ENCODE measurements around the gene ANO8. TPM values are rescaled to one million over a fixed set of nuclear protein-coding genes. Genes with fewer than 3 reads are reported as not detected.

ANO8 gene
- total and polyA plus RNA-seq, 2 donors (not counting 3 experiments of a cell fraction or from before 2014, with no cell fraction given): 3.5 to 6.8 TPM

DNA sequence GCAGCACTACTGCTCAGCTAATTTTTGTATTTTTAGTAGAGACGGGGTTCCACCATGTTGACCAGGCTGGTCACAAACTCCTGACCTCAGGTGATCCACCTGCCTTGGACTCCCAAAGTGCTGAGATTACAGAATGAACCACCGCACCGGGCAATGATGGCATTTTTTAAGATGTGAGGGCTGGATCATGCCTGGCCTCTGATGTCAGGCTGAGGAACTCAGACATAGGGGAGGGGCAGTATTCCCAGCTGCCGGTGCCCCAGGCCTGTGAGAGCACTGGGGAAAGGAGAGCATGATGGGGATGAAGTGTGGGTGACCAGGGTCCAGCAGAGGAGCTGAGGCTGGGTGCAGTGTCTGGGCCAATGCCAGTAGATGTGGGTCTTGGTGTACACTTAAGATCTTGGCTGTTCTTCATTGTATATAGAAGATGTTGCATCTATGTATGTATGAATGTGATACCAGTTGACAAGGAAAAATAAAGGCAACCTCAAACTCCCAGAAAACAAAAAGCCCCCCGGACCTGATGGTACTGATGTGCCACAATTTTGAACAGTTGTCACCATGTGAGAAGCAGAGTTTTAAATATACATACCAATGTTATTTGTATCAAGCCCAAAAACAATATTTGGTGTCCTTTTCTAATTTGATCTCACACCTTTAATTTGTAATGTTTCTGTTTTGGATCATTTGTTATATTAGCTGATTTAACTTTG lies 45.9 kb upstream of the ANO8 start:
- Histone ChIP-seq H3K9me3 (replicated peaks; ENCODE audit: control insufficient read depth, insufficient read depth, low read length) (no peaks in the 10 kb centered on the region), H3K4me1 (ENCODE audit: control insufficient read depth, extremely low read depth, insufficient read depth, low read length) (peaks cover 39% of the 10 kb centered on the region), H3K36me3 (ENCODE audit: control insufficient read depth in 2 of 2, extremely low read depth in 1 of 2, insufficient read depth in 2 of 2, low read length in 2 of 2) (no peaks in the 10 kb centered on the region), H2AFZ (ENCODE audit: low read depth, low read length) (no peak overlapping the region), H4K20me1 (replicated peaks; ENCODE audit: control insufficient read depth, extremely low read depth, insufficient read depth, low read length) (no peaks in the 10 kb centered on the region), H3K9ac (replicated peaks; ENCODE audit: extremely low read depth, insufficient read depth, low read length) (no peak overlapping the region), H3K27ac (ENCODE audit: insufficient read depth, low read depth, low read length) (no peak overlapping the region), H3K9me1 (replicated peaks; ENCODE audit: control insufficient read depth, extremely low read depth, insufficient read depth, low read length) (no peaks in the 10 kb centered on the region), H3K27me3 (ENCODE audit: control insufficient read depth in 2 of 2, insufficient read depth in 2 of 2, low read length in 2 of 2) (no peaks in the 10 kb centered on the region), H3K4me2 (ENCODE audit: insufficient read depth, low read length) (no peak overlapping the region), H3K4me3 (replicated peaks in 1 of 3; ENCODE audit: insufficient read depth in 1 of 3, low read depth in 1 of 3, low read length in 3 of 3) (no peak overlapping the region), H3K79me2 (ENCODE audit: control insufficient read depth, insufficient read depth, low read length) (no peaks in the 10 kb centered on the region)
- no peak for DNase-seq (ENCODE audit: low read depth, low spot score)
- TF ChIP-seq POLR2A (IDR thresholded peaks at IDR 0.05; ENCODE audit: low read depth, low read length) (no peak), JUN (IDR thresholded peaks at IDR 0.05; ENCODE audit: borderline replicate concordance, insufficient read depth, insufficient read length, low read depth) (no peak), POLR2AphosphoS5 (IDR thresholded peaks at IDR 0.05; ENCODE audit: insufficient read depth, low read depth, low read length) (no peak), FOS (IDR thresholded peaks at IDR 0.05; ENCODE audit: borderline replicate concordance, insufficient read depth, low read length) (no peak)
- TF ChIP-seq, protein P1, sequence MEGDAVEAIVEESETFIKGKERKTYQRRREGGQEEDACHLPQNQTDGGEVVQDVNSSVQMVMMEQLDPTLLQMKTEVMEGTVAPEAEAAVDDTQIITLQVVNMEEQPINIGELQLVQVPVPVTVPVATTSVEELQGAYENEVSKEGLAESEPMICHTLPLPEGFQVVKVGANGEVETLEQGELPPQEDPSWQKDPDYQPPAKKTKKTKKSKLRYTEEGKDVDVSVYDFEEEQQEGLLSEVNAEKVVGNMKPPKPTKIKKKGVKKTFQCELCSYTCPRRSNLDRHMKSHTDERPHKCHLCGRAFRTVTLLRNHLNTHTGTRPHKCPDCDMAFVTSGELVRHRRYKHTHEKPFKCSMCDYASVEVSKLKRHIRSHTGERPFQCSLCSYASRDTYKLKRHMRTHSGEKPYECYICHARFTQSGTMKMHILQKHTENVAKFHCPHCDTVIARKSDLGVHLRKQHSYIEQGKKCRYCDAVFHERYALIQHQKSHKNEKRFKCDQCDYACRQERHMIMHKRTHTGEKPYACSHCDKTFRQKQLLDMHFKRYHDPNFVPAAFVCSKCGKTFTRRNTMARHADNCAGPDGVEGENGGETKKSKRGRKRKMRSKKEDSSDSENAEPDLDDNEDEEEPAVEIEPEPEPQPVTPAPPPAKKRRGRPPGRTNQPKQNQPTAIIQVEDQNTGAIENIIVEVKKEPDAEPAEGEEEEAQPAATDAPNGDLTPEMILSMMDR (IDR thresholded peaks at IDR 0.05; ENCODE audit: extremely low read depth in 1 of 2, insufficient read depth in 1 of 2, low read depth in 1 of 2, low read length in 2 of 2): no peak
- dilution Hi-C loops (cut with MboI; ENCODE audit: extremely low pct_ligation_motif_present, low sequenced_read_pairs): no loop called here
- intact Hi-C loops (cut with micrococcal nuclease): no loop called here
- POLR2A ChIA-PET: no interaction called here
- peak; percentile 8 for FAIRE-seq
- BruUV-seq (replicated peaks): no TSS peak
- CTCF ChIA-PET: interaction anchor here (1.0 to 1.4 kb wide), 3 partner anchors 10 to 37 kb away, joined by 3 to 5 read pairs (median 4); no protein-coding TSS in a partner anchor

Data from endothelial cell of umbilical vein (primary cell).